ENCODE data around the gene OVCH1. TPM values are rescaled to one million over a fixed set of nuclear protein-coding genes. Genes with fewer than 3 reads are reported as not detected.
"Not testable (repeated sequence)": the region's sequence is repeated elsewhere in the genome, so short reads cannot be mapped to it uniquely, and the experiment has no call there.

The OVCH1 gene
- total RNA-seq, 1 experiment from 2014 or later: 0.04 TPM

DNA sequence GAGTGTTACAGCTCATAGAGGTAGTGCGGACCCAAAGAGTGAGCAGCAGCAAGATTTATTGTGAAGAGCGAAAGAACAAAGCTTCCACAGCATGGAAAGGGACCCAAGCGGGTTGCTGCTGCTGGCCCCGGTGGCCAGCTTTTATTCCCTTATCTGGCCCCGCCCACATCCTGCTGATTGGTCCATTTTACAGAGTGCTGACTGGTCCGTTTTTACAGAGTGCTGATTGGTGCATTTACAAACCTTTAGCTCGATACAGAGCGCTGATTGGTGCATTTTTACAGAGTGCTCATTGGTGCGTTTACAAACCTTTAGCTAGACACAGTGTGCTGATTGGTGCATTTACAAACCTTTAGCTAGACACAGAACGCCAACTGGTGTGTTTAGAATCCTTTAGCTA lies 60.7 kb downstream of the OVCH1 start:
- CTCF ChIA-PET; H3K27me3 Mint-ChIP-seq (ENCODE audit: low read depth); H3K27ac Mint-ChIP-seq; H3K4me1 Mint-ChIP-seq; H3K36me3 Mint-ChIP-seq; H3K4me3 Mint-ChIP-seq; POLR2A ChIA-PET; DNase-seq (ENCODE audit: low spot score); ATAC-seq: not testable (repeated sequence)
- peak; percentile 40; the same call in 1 of the 2 replicates for TF ChIP-seq NFYB (CRISPR knock-in tag; conservative IDR thresholded peaks at IDR 0.05; ENCODE audit: low read depth)
- peaks cover 18% of the 10 kb centered on the region for H3K9me3 Mint-ChIP-seq

DNA sequence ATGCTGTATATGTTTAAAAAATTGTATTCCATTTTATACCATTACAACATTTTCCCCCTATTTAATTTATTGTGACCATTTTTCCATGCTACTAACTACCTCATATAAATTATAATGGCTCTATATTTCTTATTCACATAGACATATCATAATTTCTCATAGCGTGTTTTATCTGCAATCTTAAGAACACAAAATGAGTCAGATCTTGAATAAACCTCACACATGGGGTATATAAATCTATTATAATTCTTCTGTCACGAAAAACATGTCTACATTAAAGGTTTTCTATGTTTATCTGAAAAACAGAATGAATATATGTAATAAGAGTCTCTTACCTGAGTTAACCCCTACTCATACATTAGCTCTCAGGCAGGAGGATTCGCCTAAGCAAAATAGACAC lies 66.0 kb downstream of the OVCH1 start:
- 0 out of 2 replicates have a peak, but pooled peaks cover under 1% of the 10 kb centered on the region for H3K36me3 Mint-ChIP-seq
- peaks cover 5% of the 10 kb centered on the region for H3K9me3 Mint-ChIP-seq
- no peak overlapping the region for H3K4me3 Mint-ChIP-seq
- H3K27me3 Mint-ChIP-seq (ENCODE audit: low read depth): peaks cover 2% of the 10 kb centered on the region
- POLR2A ChIA-PET: no interaction called here
- no peak overlapping the region for H3K27ac Mint-ChIP-seq
- TF ChIP-seq, protein P1, sequence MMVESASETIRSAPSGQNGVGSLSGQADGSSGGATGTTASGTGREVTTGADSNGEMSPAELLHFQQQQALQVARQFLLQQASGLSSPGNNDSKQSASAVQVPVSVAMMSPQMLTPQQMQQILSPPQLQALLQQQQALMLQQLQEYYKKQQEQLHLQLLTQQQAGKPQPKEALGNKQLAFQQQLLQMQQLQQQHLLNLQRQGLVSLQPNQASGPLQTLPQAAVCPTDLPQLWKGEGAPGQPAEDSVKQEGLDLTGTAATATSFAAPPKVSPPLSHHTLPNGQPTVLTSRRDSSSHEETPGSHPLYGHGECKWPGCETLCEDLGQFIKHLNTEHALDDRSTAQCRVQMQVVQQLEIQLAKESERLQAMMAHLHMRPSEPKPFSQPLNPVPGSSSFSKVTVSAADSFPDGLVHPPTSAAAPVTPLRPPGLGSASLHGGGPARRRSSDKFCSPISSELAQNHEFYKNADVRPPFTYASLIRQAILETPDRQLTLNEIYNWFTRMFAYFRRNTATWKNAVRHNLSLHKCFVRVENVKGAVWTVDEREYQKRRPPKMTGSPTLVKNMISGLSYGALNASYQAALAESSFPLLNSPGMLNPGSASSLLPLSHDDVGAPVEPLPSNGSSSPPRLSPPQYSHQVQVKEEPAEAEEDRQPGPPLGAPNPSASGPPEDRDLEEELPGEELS (CRISPR knock-in tag; IDR thresholded peaks at IDR 0.05): no peak
- no peak for TF ChIP-seq ZNF317 (CRISPR knock-in tag; IDR thresholded peaks at IDR 0.05; ENCODE audit: borderline replicate concordance, low read depth)
- TF ChIP-seq, protein P2, sequence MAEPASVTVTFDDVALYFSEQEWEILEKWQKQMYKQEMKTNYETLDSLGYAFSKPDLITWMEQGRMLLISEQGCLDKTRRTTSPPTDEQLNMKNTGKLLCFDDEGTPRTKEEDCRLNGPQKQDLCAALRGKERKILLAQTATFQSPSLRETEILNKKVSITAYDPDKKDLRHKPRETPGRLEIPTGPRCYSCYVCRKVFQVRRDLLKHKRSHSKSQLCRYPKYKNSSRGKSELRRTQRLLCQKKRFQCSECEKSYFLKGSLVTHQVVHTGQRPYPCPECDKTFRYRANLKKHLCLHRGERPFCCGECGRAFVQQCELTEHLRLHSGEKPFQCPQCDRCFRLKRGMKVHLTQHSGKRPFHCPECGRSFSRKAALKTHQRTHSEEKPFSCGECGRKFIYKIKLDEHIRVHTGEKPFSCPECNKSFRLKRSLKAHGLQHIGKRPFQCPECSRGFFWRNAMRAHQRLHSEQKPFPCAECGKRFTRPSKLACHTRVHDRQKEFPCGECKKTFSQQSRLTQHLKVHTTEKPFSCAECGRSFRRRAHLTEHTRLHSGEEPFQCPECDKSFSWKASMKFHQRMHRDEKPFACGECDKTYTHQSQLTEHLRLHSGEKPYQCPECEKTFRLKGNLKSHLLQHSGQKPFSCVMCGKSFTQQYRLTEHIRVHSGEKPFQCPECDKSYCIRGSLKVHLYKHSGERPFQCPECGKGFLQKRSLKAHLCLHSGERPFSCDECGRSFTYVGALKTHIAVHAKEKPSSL (CRISPR knock-in tag; conservative IDR thresholded peaks at IDR 0.05): no peak
- TF ChIP-seq TP53 (CRISPR knock-in tag; IDR thresholded peaks at IDR 0.05): no peak
- no peak for TF ChIP-seq GRHL2 (CRISPR knock-in tag; IDR thresholded peaks at IDR 0.05; ENCODE audit: insufficient replicate concordance, severe bottlenecking)
- TF ChIP-seq NR2C2 (CRISPR knock-in tag; IDR thresholded peaks at IDR 0.05): no peak
- DNase-seq (ENCODE audit: low spot score): no peak
- no peaks in the 10 kb centered on the region for H3K4me1 Mint-ChIP-seq
- CTCF ChIA-PET: no interaction called here
- no peak for ATAC-seq

DNA sequence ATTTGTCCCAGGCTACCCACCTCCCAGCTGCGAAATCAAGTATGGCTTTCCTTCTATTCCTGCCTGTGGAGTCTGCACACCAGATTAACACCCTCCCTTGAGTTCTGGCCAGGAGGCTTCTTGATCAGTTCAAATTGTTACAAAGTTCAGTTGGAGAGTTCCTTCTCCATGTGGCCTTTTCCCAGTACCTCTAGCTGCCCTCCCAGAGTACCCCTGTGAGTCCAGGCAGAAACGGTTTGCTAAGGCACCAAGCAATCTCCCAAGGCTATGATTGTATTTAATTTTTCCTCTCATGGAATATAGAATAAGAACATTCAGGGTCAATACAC lies 66.8 kb downstream of the OVCH1 start:
- TF ChIP-seq GRHL2 (CRISPR knock-in tag; IDR thresholded peaks at IDR 0.05; ENCODE audit: insufficient replicate concordance, severe bottlenecking): no peak
- no peak for TF ChIP-seq NR3C1 (CRISPR knock-in tag; conservative IDR thresholded peaks at IDR 0.05; ENCODE audit: low read depth)
- H3K36me3 Mint-ChIP-seq: peaks cover 2% of the 10 kb centered on the region; the same call in 1 of the 2 replicates
- no peak for ATAC-seq
- peaks cover 7% of the 10 kb centered on the region for H3K9me3 Mint-ChIP-seq
- no peaks in the 10 kb centered on the region for H3K4me1 Mint-ChIP-seq
- peaks cover 2% of the 10 kb centered on the region for H3K27me3 Mint-ChIP-seq (ENCODE audit: low read depth)
- CTCF ChIA-PET: interaction anchor here (0.9 kb wide), 1 partner anchor 1393 kb away, joined by 3 read pairs; no protein-coding TSS in a partner anchor
- no peak overlapping the region for H3K4me3 Mint-ChIP-seq
- no peak for DNase-seq (ENCODE audit: low spot score)
- POLR2A ChIA-PET: no interaction called here
- no peak overlapping the region for H3K27ac Mint-ChIP-seq

DNA sequence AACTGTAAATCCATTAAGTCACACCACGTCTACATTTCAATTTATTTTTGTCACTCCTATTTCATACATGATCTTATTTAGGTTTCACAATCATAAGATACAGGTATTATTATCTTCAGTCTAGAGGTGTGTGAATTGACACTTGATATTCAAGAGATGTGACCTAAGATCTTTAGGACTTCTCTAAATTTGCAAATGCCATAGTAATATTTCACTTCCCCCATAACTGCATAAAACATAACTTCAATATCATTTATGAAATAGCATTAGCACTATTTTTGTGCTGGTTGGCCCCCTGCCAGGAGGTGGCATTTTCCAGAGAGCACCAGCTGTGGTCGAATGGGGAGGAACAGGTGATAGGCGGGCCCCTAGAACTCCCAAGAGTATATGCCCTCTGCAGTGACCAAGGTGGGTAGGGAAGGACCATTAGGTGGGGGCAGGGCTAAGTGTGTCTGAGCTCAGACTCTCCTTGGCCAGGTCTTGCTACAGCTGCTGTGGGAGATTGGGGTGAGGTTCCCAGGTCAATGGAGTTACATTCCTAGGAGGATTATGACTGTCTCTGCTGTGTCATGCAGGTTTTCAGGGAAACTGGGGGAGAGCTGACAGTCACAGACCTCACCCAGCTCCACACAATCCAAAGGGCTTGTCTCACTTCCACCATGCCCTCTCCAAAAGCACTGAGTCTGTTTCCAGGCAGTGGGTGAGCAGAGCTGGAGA lies 67.3 kb downstream of the OVCH1 start:
- CTCF ChIA-PET: interaction anchor here (0.9 kb wide), 1 partner anchor 1393 kb away, joined by 3 read pairs; no protein-coding TSS in a partner anchor
- Mint-ChIP-seq H3K27me3 (ENCODE audit: low read depth) (peaks cover 2% of the 10 kb centered on the region), H3K4me3 (no peak overlapping the region), H3K27ac (no peak overlapping the region), H3K4me1 (no peaks in the 10 kb centered on the region), H3K36me3 (peaks cover 2% of the 10 kb centered on the region; the same call in 1 of the 2 replicates), H3K9me3 (peaks cover 12% of the 10 kb centered on the region)
- POLR2A ChIA-PET: no interaction called here
- peak; percentile 77 for ATAC-seq
- no peak for TF ChIP-seq CREM (CRISPR knock-in tag; IDR thresholded peaks at IDR 0.05)
- TF ChIP-seq OVOL2 (CRISPR knock-in tag; IDR thresholded peaks at IDR 0.05; ENCODE audit: borderline replicate concordance): no peak
- DNase-seq (ENCODE audit: low spot score): no peak

DNA sequence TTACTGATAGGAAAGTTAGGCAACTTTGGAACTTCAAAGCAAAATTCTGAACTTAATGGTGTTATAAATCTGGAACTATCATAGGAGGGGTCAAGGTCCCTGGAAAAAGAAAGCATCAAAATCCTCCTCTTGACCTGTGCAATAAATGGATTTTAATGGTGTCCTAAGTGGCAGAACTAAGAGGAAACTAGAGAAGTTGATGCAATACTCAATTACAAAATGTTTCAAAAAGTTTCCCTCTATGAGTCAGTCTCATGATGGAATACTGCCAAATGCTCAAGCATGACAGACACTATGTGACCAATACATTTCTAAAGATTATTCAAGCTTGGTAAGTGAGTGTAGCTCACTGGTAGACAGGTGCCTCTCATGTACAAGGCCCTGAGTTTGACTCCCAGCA lies 68.9 kb downstream of the OVCH1 start:
- DNase-seq (ENCODE audit: low spot score) (no peak), ATAC-seq (no peak)
- Mint-ChIP-seq H3K27ac (no peak overlapping the region), H3K4me3 (no peak overlapping the region), H3K4me1 (no peaks in the 10 kb centered on the region), H3K9me3 (peaks cover 27% of the 10 kb centered on the region), H3K27me3 (ENCODE audit: low read depth) (peaks cover 6% of the 10 kb centered on the region), H3K36me3 (peaks cover 11% of the 10 kb centered on the region)
- TF ChIP-seq, protein P3, sequence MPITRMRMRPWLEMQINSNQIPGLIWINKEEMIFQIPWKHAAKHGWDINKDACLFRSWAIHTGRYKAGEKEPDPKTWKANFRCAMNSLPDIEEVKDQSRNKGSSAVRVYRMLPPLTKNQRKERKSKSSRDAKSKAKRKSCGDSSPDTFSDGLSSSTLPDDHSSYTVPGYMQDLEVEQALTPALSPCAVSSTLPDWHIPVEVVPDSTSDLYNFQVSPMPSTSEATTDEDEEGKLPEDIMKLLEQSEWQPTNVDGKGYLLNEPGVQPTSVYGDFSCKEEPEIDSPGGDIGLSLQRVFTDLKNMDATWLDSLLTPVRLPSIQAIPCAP (CRISPR knock-in tag; IDR thresholded peaks at IDR 0.05): no peak
- CTCF ChIA-PET: no interaction called here
- POLR2A ChIA-PET: no interaction called here
